Measurements from ENCODE around the gene C8G. TPM values are rescaled to one million over a fixed set of nuclear protein-coding genes. Genes with fewer than 3 reads are reported as not detected.

The C8G gene
- polyA plus RNA-seq, 1 donor from 2014 or later, result not detected

- no peak overlapping the region for H3K4me2 ChIP-seq (ENCODE audit: low read length)
Measured at GRCh38 chr9:136972743-136973142, 27.7 kb downstream of the C8G start.

DNA sequence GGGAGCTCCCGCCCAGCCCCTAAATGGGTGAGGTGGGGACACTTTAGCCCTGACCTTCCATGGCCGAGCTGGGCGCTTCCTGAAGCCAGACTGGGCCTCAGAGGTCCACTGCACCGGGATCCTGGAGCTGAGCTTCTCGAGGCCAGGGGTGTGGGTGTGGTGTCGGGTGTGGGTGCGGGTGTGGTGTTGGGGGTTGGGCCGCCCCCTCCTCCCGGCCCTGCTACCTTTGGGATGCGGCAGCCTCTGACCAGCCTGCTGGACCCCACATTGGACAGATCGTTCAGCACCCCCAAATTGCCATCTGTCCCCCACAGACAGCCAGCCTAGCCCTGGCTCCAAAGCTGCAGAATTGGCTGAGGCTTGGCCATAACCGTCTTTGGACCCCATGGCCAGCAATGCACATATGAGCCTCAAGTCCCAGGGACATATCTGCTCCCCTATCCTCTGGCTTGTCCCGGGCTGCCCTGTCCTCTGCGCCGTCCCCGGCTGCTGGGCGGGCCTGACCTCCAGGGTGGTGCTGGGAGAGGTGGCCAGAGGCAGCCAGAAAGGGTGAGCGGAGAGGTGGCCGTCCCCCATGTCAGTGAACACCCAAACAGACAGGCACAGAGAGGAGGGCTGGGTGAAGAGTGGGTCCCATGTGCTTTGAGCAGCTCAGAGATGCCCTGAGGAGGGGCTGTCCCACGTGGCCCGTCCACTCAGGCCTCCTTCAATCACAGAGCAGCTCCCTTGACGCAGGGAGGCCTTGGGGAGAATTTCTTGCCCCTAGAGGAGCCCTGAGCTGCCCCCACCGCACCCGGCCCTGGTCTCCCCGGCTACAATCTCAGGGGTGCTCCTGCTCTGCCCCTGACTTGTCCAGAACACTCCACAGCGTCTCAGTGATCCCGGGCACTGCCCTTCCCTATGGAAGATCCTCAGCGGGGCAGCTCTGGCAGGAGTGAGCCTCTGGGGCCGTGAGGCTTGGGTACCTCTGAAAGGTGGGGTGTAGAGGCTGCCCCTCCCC lies 28.9 kb downstream of the C8G start:
- no peak overlapping the region for H2AFZ ChIP-seq (ENCODE audit: low read depth, low read length)
- no peaks in the 10 kb centered on the region for H3K9me3 ChIP-seq (ENCODE audit: low read length)
- no peaks in the 10 kb centered on the region for H4K20me1 ChIP-seq (ENCODE audit: insufficient read depth)
- no peaks in the 10 kb centered on the region for H3K9me2 ChIP-seq (ENCODE audit: insufficient read depth, low read length)
- H3K4me3 ChIP-seq (ENCODE audit: low read length), result no peak overlapping the region
- H3K9ac ChIP-seq (ENCODE audit: low read length), result no peak overlapping the region
- no peak overlapping the region for H3K4me2 ChIP-seq (ENCODE audit: low read length)
- no peaks in the 10 kb centered on the region for H3K36me3 ChIP-seq (ENCODE audit: insufficient read depth, low read length)
- no peaks in the 10 kb centered on the region for H3F3A ChIP-seq (ENCODE audit: insufficient read depth, low read length, poor library complexity, severe bottlenecking)
- H3K79me2 ChIP-seq (replicated peaks; ENCODE audit: insufficient read depth, low read length), result no peaks in the 10 kb centered on the region
- H3K27ac ChIP-seq (ENCODE audit: low read length), result no peak overlapping the region
- H3K27me3 ChIP-seq (ENCODE audit: insufficient read depth, low read depth, low read length), result peaks cover 11% of the 10 kb centered on the region
- TF ChIP-seq, protein P1, sequence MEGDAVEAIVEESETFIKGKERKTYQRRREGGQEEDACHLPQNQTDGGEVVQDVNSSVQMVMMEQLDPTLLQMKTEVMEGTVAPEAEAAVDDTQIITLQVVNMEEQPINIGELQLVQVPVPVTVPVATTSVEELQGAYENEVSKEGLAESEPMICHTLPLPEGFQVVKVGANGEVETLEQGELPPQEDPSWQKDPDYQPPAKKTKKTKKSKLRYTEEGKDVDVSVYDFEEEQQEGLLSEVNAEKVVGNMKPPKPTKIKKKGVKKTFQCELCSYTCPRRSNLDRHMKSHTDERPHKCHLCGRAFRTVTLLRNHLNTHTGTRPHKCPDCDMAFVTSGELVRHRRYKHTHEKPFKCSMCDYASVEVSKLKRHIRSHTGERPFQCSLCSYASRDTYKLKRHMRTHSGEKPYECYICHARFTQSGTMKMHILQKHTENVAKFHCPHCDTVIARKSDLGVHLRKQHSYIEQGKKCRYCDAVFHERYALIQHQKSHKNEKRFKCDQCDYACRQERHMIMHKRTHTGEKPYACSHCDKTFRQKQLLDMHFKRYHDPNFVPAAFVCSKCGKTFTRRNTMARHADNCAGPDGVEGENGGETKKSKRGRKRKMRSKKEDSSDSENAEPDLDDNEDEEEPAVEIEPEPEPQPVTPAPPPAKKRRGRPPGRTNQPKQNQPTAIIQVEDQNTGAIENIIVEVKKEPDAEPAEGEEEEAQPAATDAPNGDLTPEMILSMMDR (IDR thresholded peaks at IDR 0.05; ENCODE audit: poor library complexity, severe bottlenecking), result no peak
- no peak for TF ChIP-seq SMC3 (conservative IDR thresholded peaks at IDR 0.05; ENCODE audit: poor library complexity)
- TF ChIP-seq RAD21 (conservative IDR thresholded peaks at IDR 0.05), result no peak
- no peak for TF ChIP-seq EZH2 (IDR thresholded peaks at IDR 0.05; ENCODE audit: borderline replicate concordance, insufficient read depth, low read length, poor library complexity, severe bottlenecking)
- TF ChIP-seq REST (IDR thresholded peaks at IDR 0.05; ENCODE audit: borderline replicate concordance), result no peak

More at GRCh38 chr9:136972743-136973142, 27.7 kb downstream of the C8G start:
- H3K27me3 ChIP-seq (ENCODE audit: insufficient read depth, low read depth, low read length), result peaks cover 6% of the 10 kb centered on the region
- H3K79me2 ChIP-seq (replicated peaks; ENCODE audit: insufficient read depth, low read length), result no peaks in the 10 kb centered on the region
- H3K9me3 ChIP-seq (ENCODE audit: low read length), result no peaks in the 10 kb centered on the region
- H3K9me2 ChIP-seq (ENCODE audit: insufficient read depth, low read length), result no peaks in the 10 kb centered on the region
- no peaks in the 10 kb centered on the region for H3K36me3 ChIP-seq (ENCODE audit: insufficient read depth, low read length)
- TF ChIP-seq EZH2 (IDR thresholded peaks at IDR 0.05; ENCODE audit: borderline replicate concordance, insufficient read depth, low read length, poor library complexity, severe bottlenecking) (no peak), EP300 (conservative IDR thresholded peaks at IDR 0.05; ENCODE audit: poor library complexity, severe bottlenecking) (no peak), SMC3 (conservative IDR thresholded peaks at IDR 0.05; ENCODE audit: poor library complexity) (no peak), MXI1 (conservative IDR thresholded peaks at IDR 0.05; ENCODE audit: poor library complexity, severe bottlenecking) (no peak), REST (IDR thresholded peaks at IDR 0.05; ENCODE audit: borderline replicate concordance) (no peak), TAF1 (IDR thresholded peaks at IDR 0.05; ENCODE audit: low read depth) (no peak), RAD21 (conservative IDR thresholded peaks at IDR 0.05) (no peak), POLR2AphosphoS5 (IDR thresholded peaks at IDR 0.05) (no peak)
- TF ChIP-seq, protein P1 (IDR thresholded peaks at IDR 0.05; ENCODE audit: poor library complexity, severe bottlenecking), result no peak
- no peaks in the 10 kb centered on the region for H4K20me1 ChIP-seq (ENCODE audit: insufficient read depth)
- H3F3A ChIP-seq (ENCODE audit: insufficient read depth, low read length, poor library complexity, severe bottlenecking), result no peaks in the 10 kb centered on the region
- no peak overlapping the region for H3K9ac ChIP-seq (ENCODE audit: low read length)
- no peak overlapping the region for H3K27ac ChIP-seq (ENCODE audit: low read length)
- no peak overlapping the region for H2AFZ ChIP-seq (ENCODE audit: low read depth, low read length)
- no peak overlapping the region for H3K4me3 ChIP-seq (ENCODE audit: low read length)
